ENCODE data around the gene DGKQ. TPM values are rescaled to one million over a fixed set of nuclear protein-coding genes. Genes with fewer than 3 reads are reported as not detected.

The DGKQ gene
- total RNA-seq, 1 experiment from 2014 or later, result 22.0 TPM

DNA sequence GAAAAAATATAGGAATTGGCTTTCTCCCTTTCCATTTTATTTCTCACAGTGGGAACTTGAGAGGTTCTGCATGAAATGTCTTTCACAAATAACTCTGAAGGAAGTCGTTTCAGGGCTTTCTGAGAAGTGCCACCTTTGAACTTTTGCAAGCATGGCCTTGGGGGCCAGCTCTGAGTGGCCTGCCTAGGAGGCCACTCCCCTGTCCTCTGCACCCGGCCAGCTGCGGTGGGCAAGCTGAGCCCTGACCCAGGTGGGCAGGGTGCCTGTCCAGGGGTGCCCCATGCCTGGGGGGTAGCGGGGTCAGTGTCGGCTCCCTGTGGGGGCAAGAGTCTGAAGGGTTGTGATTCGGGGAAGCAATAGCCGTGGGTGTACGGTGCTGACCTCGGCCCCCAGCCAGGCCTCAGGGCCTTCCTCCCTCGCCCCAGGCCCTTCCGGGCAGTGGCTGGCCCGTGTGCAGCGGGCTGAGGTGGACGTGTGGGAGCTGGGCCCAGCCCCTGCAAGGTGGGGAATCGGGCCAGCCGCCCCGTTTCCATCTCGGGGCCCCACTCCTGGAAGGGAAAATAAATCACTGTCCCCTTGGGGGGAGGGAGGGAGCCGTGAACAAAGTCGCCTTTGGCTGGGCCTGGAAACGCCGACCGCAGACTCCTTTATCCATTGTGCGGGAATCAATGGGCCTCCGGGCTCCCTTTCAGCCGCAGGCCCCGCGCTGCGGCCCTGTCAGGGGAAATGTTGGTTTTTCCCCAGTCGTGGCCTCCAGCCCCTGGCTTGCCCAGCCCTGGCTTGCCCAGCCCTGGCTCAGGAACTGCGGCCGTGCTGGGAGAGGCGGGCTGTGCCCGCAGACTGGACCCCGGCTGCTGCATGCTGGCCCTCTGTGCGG lies 41.2 kb upstream of the DGKQ start:
- intact Hi-C loops (cut with micrococcal nuclease), result loop anchor here (5.0 kb wide), 1 partner anchor 273 kb away; the partner anchor contains the start of gene MAEA
- no peak overlapping the region for H3K4me3 ChIP-seq (replicated peaks in 1 of 2; ENCODE audit: low read depth in 1 of 2, low read length in 2 of 2)
- CTCF ChIA-PET, result no interaction called here
- peaks cover 12% of the 10 kb centered on the region; the same call in 1 of the 2 replicates for H3K79me2 ChIP-seq (ENCODE audit: insufficient read depth, low read length)
- peaks cover 3 to 4% of the 10 kb centered on the region in 2 experiments; a peak in 2 of 4 replicates for H3K36me3 ChIP-seq (ENCODE audit: control insufficient read depth in 1 of 2, insufficient read depth in 2 of 2, low read length in 2 of 2)
- no peaks in the 10 kb centered on the region for H3K9me2 ChIP-seq (ENCODE audit: insufficient read depth)
- no peak overlapping the region for H3K27ac ChIP-seq (ENCODE audit: low read depth, low read length)
- peaks cover 16 to 24% of the 10 kb centered on the region in 2 experiments for H3K4me1 ChIP-seq (ENCODE audit: control insufficient read depth in 1 of 2, insufficient read depth in 2 of 2, low read length in 2 of 2)
- H4K20me1 ChIP-seq (ENCODE audit: insufficient read depth), result no peaks in the 10 kb centered on the region
- POLR2A ChIA-PET, result no interaction called here
- no peaks in the 10 kb centered on the region for H3K27me3 ChIP-seq (ENCODE audit: insufficient read depth, low read length)
- no peak overlapping the region for H3K4me2 ChIP-seq (ENCODE audit: low read length)
- H2AFZ ChIP-seq (ENCODE audit: low read depth, low read length, poor library complexity, severe bottlenecking), result no peak overlapping the region
- ATAC-seq (no peak), DNase-seq (ENCODE audit: low read depth, low spot score) (no peak)
- no peaks in the 10 kb centered on the region for H3K9me3 ChIP-seq (ENCODE audit: control insufficient read depth in 1 of 2, insufficient read depth in 1 of 2, low read depth in 1 of 2, low read length in 2 of 2)
- no peak for TF ChIP-seq JUND (IDR thresholded peaks at IDR 0.05)
- TF ChIP-seq EZH2 (IDR thresholded peaks at IDR 0.05), result no peak
- TF ChIP-seq CTCF (IDR thresholded peaks at IDR 0.05 in 2 of 3, conservative IDR thresholded peaks at IDR 0.05 in 1 of 3; ENCODE audit: borderline replicate concordance in 1 of 3, insufficient read depth in 1 of 3, low read depth in 2 of 3, low read length in 2 of 3), result no peak
- TF ChIP-seq SRF (IDR thresholded peaks at IDR 0.05; ENCODE audit: low read depth), result no peak
- no peak for TF ChIP-seq TCF7L2 (IDR thresholded peaks at IDR 0.05; ENCODE audit: borderline replicate concordance, extremely low read depth, insufficient read depth, insufficient read length)
- no peak for TF ChIP-seq SP1 (IDR thresholded peaks at IDR 0.05; ENCODE audit: low read depth)
- no peak for TF ChIP-seq FOSL1 (IDR thresholded peaks at IDR 0.05; ENCODE audit: low read depth)
- no peak for TF ChIP-seq ATF3 (IDR thresholded peaks at IDR 0.05)
- no peak for TF ChIP-seq CBX3 (IDR thresholded peaks at IDR 0.05; ENCODE audit: low read depth)
- no peak for TF ChIP-seq ELF1 (IDR thresholded peaks at IDR 0.05; ENCODE audit: borderline replicate concordance, low read depth)
- TF ChIP-seq ZFX (IDR thresholded peaks at IDR 0.05), result no peak
- no peak for TF ChIP-seq YY1 (IDR thresholded peaks at IDR 0.05; ENCODE audit: extremely low read depth, insufficient replicate concordance, low read depth, low read length)
- no peak for TF ChIP-seq EGR1 (IDR thresholded peaks at IDR 0.05; ENCODE audit: low read depth)
- no peak for TF ChIP-seq ZNF274 (IDR thresholded peaks at IDR 0.05; ENCODE audit: low read depth, low read length)
- TF ChIP-seq MAX (IDR thresholded peaks at IDR 0.05), result no peak
- no peak for TF ChIP-seq POLR2A (IDR thresholded peaks at IDR 0.05; ENCODE audit: borderline replicate concordance, extremely low read depth, insufficient read depth, insufficient read length)
- no peak for TF ChIP-seq EZH2phosphoT487 (IDR thresholded peaks at IDR 0.05; ENCODE audit: borderline replicate concordance)
- TSS peak; percentile 71 for BruUV-seq (replicated peaks)
- no peak overlapping the region for H3K9ac ChIP-seq (ENCODE audit: low read length)
- RAD21 ChIA-PET (ENCODE audit: low non-redundant PET in 1 of 2, low total read pairs in 2 of 2, uncharacterized antibody in 2 of 2, unreplicated experiment in 2 of 2), result no interaction called here
